SU-DHL-6 (cell line): ENCODE measurements around the gene FMN1.

ENCODE experiments used
- CTCF ChIP-seq: fragments of 200-600 bp; sonication (generic); IDR thresholded peaks from one replicate; pipeline ENCODE4 v1.5.1; 2017; ENCODE audit warnings: antibody characterized with exemption, mild to moderate bottlenecking, low read length, moderate library complexity; ENCODE audit not compliant: insufficient read depth, poor library complexity, severe bottlenecking
- EZH2phosphoT487 ChIP-seq: fragments of 200-600 bp; sonication (generic), shearing (Covaris generic); conservative IDR thresholded peaks from 2 replicates; pipeline ENCODE4 v1.6.1; 2018; ENCODE audit warnings: mild to moderate bottlenecking, antibody characterized with exemption, low read length, moderate library complexity, mixed read lengths

DNA sequence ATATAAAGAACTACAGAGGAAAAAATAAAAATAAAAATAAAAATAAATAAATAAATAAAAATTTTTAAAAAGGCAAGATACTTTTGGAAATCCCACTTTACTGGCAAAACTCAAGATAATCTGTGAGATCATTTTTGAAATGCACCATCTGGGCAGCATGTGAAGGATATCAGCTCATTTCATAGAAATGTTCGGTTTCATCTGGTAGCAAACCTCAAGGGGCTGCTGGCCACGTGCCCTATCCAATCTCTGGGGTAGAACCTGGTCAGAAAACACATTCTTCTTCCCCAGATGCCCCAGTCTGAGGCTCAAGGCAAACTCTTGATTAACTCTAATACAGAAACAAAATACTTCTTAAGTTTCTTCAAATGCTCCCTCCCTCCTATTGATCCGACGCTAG, 166.0 kb downstream of the FMN1 start:
- TF ChIP-seq CTCF = no peak
- no peak for TF ChIP-seq EZH2phosphoT487
